Left lung (tissue), 10 donors: Measurements from ENCODE around the gene ASCC1. TPM values are rescaled to one million over a fixed set of nuclear protein-coding genes. Genes with fewer than 3 reads are reported as not detected.

Experiments
- ATAC-seq: fragments of 200-7000 bp; cut with Tn5 transposase; one replicate; pipeline ENCODE4 v1.9.1; 2020; ENCODE audit warnings: moderate library complexity
- DNase-seq, 4 donors: peaks; one replicate each; pipeline ENCODE4 v3.0.0-alpha.2; 2013 to 2020
- H3K27ac ChIP-seq, 2 donors: fragments of 200-600 bp; sonication (generic) in 1 of 2; one replicate each; pipeline versions ENCODE4 v1.5.0 to v1.8.0; 2020 to 2021
- H3K27me3 ChIP-seq, 2 donors: fragments of 200-600 bp; sonication (generic) in 1 of 2; one replicate each; pipeline versions ENCODE4 v1.5.0 to v1.8.0; 2020 to 2021
- H3K36me3 ChIP-seq, 2 donors: fragments of 200-600 bp; sonication (generic) in 1 of 2; one replicate each; pipeline versions ENCODE4 v1.5.0 to v1.8.0; 2020 to 2021
- H3K4me1 ChIP-seq, 2 donors: fragments of 200-600 bp; one replicate each; pipeline ENCODE4 v1.8.0; 2021
- H3K4me3 ChIP-seq, 2 donors: fragments of 200-600 bp; sonication (generic) in 1 of 2; one replicate each; pipeline versions ENCODE4 v1.5.0 to v1.8.0; 2020 to 2021; ENCODE audit warnings: mild to moderate bottlenecking in 1 of 2
- H3K9me3 ChIP-seq, 2 donors: fragments of 200-600 bp; sonication (generic) in 1 of 2; one replicate each; pipeline versions ENCODE4 v1.5.0 to v1.8.0; 2020 to 2021
- CTCF ChIP-seq, 2 donors: fragments of 200-600 bp; sonication (generic) in 1 of 2; IDR thresholded peaks; one replicate each; pipeline versions ENCODE4 v1.5.0 to v1.8.0; 2021; ENCODE audit warnings: antibody characterized with exemption in 2 of 2
- intact Hi-C, 2 donors: fragments of 100-400 bp; cut with DNase I; formaldehyde crosslinking; loops; one replicate each; pipeline versions ENCODE4 v1.11.2 to v1.14.2; 2022
- polyA plus RNA-seq, 6 donors: library from polyadenylated mRNA; unstranded; fragments of 120-200 nt; gene quantifications; one replicate each; pipeline ENCODE4 v1.2.1, GENCODE V29; 2013; ENCODE audit not compliant: insufficient read length in 6 of 6
- total RNA-seq, 2 donors: library from RNA; stranded (reverse); fragmentation: NEBNext Ultra II Directional; extraction: Animal tissue kit (Norgen Biotek cat#: 25700); gene quantifications; one replicate each; pipeline ENCODE4 v1.2.1, GENCODE V29; 2021
- donor health status: DM: no; HTN: yes; CAD: no.
- donor health status: DM: no; HTN: no; CAD: no.

Gene ASCC1
- total and polyA plus RNA-seq, 8 donors: 27.0 to 48.2 (median 37.4) TPM

- intact Hi-C loops: no loop called here
- Histone ChIP-seq H3K4me1 (no peaks in the 10 kb centered on the region), H3K4me3 (no peak overlapping the region), H3K27ac (no peak overlapping the region), H3K9me3 (no peaks in the 10 kb centered on the region), H3K27me3 (no peaks in the 10 kb centered on the region), H3K36me3 (peaks cover 0 to 4% of the 10 kb centered on the region in 2 donors)
- DNase-seq (no peak), ATAC-seq (no peak)
- no peak for TF ChIP-seq CTCF (IDR thresholded peaks at IDR 0.05)
These were observed 109.2 kb downstream of the ASCC1 start for GRCh38 chr10:72106896-72107295.

GRCh38 chr10:72106154-72106849 lies 109.8 kb downstream of the ASCC1 start:
- ATAC-seq: no peak
- Histone ChIP-seq H3K4me3 (no peak overlapping the region), H3K36me3 (peaks cover 0 to 10% of the 10 kb centered on the region in 2 donors), H3K27me3 (no peaks in the 10 kb centered on the region), H3K27ac (no peak overlapping the region), H3K9me3 (no peaks in the 10 kb centered on the region), H3K4me1 (no peaks in the 10 kb centered on the region)
- intact Hi-C loops: no loop called here
- DNase-seq: no peak
- TF ChIP-seq CTCF (IDR thresholded peaks at IDR 0.05): no peak

- TF ChIP-seq CTCF (IDR thresholded peaks at IDR 0.05): no peak
- Histone ChIP-seq H3K27me3 (no peaks in the 10 kb centered on the region), H3K9me3 (no peaks in the 10 kb centered on the region), H3K36me3 (peaks cover 0 to 12% of the 10 kb centered on the region in 2 donors), H3K4me3 (no peak overlapping the region), H3K4me1 (no peaks in the 10 kb centered on the region), H3K27ac (no peak overlapping the region)
- DNase-seq (no peak), ATAC-seq (no peak)
- intact Hi-C loops: no loop called here
These were observed 110.4 kb downstream of the ASCC1 start for GRCh38 chr10:72105710-72106109.

GRCh38 chr10:72105098-72105475 lies 111.0 kb downstream of the ASCC1 start:
- no peak for ATAC-seq
- Histone ChIP-seq H3K27ac (no peak overlapping the region), H3K4me1 (no peaks in the 10 kb centered on the region), H3K9me3 (no peaks in the 10 kb centered on the region), H3K36me3 (peaks cover 0 to 12% of the 10 kb centered on the region in 2 donors), H3K27me3 (no peaks in the 10 kb centered on the region), H3K4me3 (no peak overlapping the region)
- no peak for DNase-seq
- intact Hi-C loops: no loop called here
- TF ChIP-seq CTCF (IDR thresholded peaks at IDR 0.05): no peak

- no peak for DNase-seq
These were observed 111.5 kb downstream of the ASCC1 start for GRCh38 chr10:72104472-72105097.

More at GRCh38 chr10:72104472-72105097, 111.5 kb downstream of the ASCC1 start:
- no peak for TF ChIP-seq CTCF (IDR thresholded peaks at IDR 0.05)
- Histone ChIP-seq H3K27ac (no peak overlapping the region), H3K4me3 (no peak overlapping the region), H3K4me1 (no peaks in the 10 kb centered on the region), H3K27me3 (no peaks in the 10 kb centered on the region), H3K36me3 (peaks cover 0 to 12% of the 10 kb centered on the region in 2 donors), H3K9me3 (no peaks in the 10 kb centered on the region)
- no peak for ATAC-seq
- intact Hi-C loops: no loop called here
